Progenitor cell of endocrine pancreas (in vitro differentiated cells): ENCODE data around the gene MYOF. TPM values are rescaled to one million over a fixed set of nuclear protein-coding genes. Genes with fewer than 3 reads are reported as not detected.

Experiments used
- DNase-seq: peaks from one replicate; pipeline ENCODE4 v3.0.0; 2021; ENCODE audit warnings: low spot score; ENCODE audit not compliant: unreplicated experiment
- H3K27ac Mint-ChIP-seq: 2 replicates; pipeline ENCODE4 v1.8.0; 2021; ENCODE audit warnings: mild to moderate bottlenecking, moderate library complexity, mixed read lengths
- H3K27me3 Mint-ChIP-seq: 2 replicates; pipeline ENCODE4 v1.8.0; 2021; ENCODE audit warnings: mixed read lengths
- H3K36me3 Mint-ChIP-seq: 2 replicates; pipeline ENCODE4 v1.8.0; 2022; ENCODE audit warnings: mixed read lengths; ENCODE audit not compliant: insufficient read depth
- H3K4me1 Mint-ChIP-seq: 2 replicates; pipeline ENCODE4 v1.8.0; 2021; ENCODE audit warnings: low read depth, mixed read lengths
- H3K4me3 Mint-ChIP-seq: 2 replicates; pipeline ENCODE4 v1.8.0; 2021; ENCODE audit warnings: low read depth, mild to moderate bottlenecking, moderate library complexity, mixed read lengths
- H3K9me3 Mint-ChIP-seq: 2 replicates; pipeline ENCODE4 v1.8.0; 2021; ENCODE audit warnings: low read depth, mixed read lengths
- total RNA-seq: library from RNA; stranded (reverse); gene quantifications from 2 replicates; pipeline ENCODE4 v1.2.1, GENCODE V29; 2021
- TF ChIP-seq, protein P1 (sequence below): fragments of 200-600 bp; sonication (generic); IDR thresholded peaks from one replicate; pipeline ENCODE4 v1.5.0; 2021; ENCODE audit warnings: antibody characterized with exemption, mild to moderate bottlenecking; ENCODE audit not compliant: unreplicated experiment

The MYOF gene
- total RNA-seq, 1 donor from 2014 or later: 25.5 TPM

- peak overlapping the region; percentile 31 for H3K27ac Mint-ChIP-seq
- no peaks in the 10 kb centered on the region for H3K9me3 Mint-ChIP-seq
- no peaks in the 10 kb centered on the region for H3K27me3 Mint-ChIP-seq
Observed at GRCh38 chr10:93440591-93441091, 41.5 kb downstream of the MYOF start.

GRCh38 chr10:93438613-93439253, 43.4 kb downstream of the MYOF start:
- Mint-ChIP-seq H3K27ac (peak overlapping the region; percentile 97), H3K9me3 (no peaks in the 10 kb centered on the region), H3K27me3 (no peaks in the 10 kb centered on the region), H3K36me3 (peaks cover 3% of the 10 kb centered on the region), H3K4me3 (peak overlapping the region; percentile 72), H3K4me1 (peaks cover 60% of the 10 kb centered on the region)
- DNase-seq: peak; percentile 21
- TF ChIP-seq, protein P1, sequence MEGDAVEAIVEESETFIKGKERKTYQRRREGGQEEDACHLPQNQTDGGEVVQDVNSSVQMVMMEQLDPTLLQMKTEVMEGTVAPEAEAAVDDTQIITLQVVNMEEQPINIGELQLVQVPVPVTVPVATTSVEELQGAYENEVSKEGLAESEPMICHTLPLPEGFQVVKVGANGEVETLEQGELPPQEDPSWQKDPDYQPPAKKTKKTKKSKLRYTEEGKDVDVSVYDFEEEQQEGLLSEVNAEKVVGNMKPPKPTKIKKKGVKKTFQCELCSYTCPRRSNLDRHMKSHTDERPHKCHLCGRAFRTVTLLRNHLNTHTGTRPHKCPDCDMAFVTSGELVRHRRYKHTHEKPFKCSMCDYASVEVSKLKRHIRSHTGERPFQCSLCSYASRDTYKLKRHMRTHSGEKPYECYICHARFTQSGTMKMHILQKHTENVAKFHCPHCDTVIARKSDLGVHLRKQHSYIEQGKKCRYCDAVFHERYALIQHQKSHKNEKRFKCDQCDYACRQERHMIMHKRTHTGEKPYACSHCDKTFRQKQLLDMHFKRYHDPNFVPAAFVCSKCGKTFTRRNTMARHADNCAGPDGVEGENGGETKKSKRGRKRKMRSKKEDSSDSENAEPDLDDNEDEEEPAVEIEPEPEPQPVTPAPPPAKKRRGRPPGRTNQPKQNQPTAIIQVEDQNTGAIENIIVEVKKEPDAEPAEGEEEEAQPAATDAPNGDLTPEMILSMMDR: no peak

More at GRCh38 chr10:93440591-93441091, 41.5 kb downstream of the MYOF start:
- DNase-seq: no peak
- H3K4me1 Mint-ChIP-seq: peaks cover 72% of the 10 kb centered on the region
- peaks cover 3% of the 10 kb centered on the region for H3K36me3 Mint-ChIP-seq
- H3K4me3 Mint-ChIP-seq: peak overlapping the region; percentile 8
- TF ChIP-seq, protein P1: no peak

- no peak for DNase-seq
- Mint-ChIP-seq H3K4me3 (peak overlapping the region; percentile 72), H3K36me3 (no peaks in the 10 kb centered on the region), H3K27ac (peak overlapping the region; percentile 97), H3K9me3 (no peaks in the 10 kb centered on the region), H3K27me3 (no peaks in the 10 kb centered on the region), H3K4me1 (peaks cover 54% of the 10 kb centered on the region)
- TF ChIP-seq, protein P1: no peak
Observed at GRCh38 chr10:93437946-93438612, 44.1 kb downstream of the MYOF start.

- Mint-ChIP-seq H3K4me3 (peak overlapping the region; percentile 2), H3K27ac (peak overlapping the region; percentile 97), H3K36me3 (no peaks in the 10 kb centered on the region), H3K27me3 (no peaks in the 10 kb centered on the region), H3K4me1 (peaks cover 54% of the 10 kb centered on the region), H3K9me3 (no peaks in the 10 kb centered on the region)
- TF ChIP-seq, protein P1: no peak
- DNase-seq: no peak
Observed at GRCh38 chr10:93437086-93437945, 44.8 kb downstream of the MYOF start.

DNA sequence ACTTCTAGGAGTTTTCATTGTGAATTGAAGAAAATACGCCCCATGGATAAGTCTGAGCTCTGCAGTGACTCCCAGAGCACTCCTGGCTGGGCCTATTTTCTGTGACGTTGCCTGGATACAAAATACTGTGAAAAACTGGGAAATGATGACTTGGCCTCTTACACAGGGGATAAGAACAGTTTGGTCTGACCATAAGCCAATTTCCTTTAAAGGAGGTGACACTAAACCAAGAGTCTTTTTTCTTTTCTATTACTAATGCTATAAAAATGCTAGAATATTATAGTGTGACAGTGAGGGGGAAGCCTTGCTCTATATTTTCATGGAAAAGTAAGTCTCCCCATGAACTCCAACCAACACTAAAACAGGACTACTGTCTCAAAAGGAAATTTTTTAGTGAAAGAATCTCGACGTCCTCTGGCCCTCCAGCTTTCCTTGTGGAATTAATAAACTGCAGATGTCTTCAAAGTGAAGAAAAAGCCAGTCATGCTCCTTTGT, 45.5 kb downstream of the MYOF start:
- no peak for DNase-seq
- TF ChIP-seq, protein P1: no peak
- H3K27ac Mint-ChIP-seq: peak overlapping the region; percentile 97
- H3K27me3 Mint-ChIP-seq: no peaks in the 10 kb centered on the region
- no peak overlapping the region for H3K4me3 Mint-ChIP-seq
- no peaks in the 10 kb centered on the region for H3K36me3 Mint-ChIP-seq
- H3K4me1 Mint-ChIP-seq: peaks cover 52% of the 10 kb centered on the region
- no peaks in the 10 kb centered on the region for H3K9me3 Mint-ChIP-seq
